SKM-1 treated with dmso at 0.1 percent for 144 hours (cell line): ENCODE data around the gene HSD3B7.
A peak's percentile ranks its signal among the peaks of the same experiment; 100 is the strongest.
"Not testable (repeated sequence)": the region's sequence is repeated elsewhere in the genome, so short reads cannot be mapped to it uniquely, and the experiment has no call there.

Source experiments
- DNase-seq: peaks from one replicate; lab custom pipeline; 2025; ENCODE audit not compliant: unreplicated experiment; lab: John Stamatoyannopoulos, UW

Gene HSD3B7

GRCh38 chr16:30984669-30985400, at the start of gene HSD3B7:
TSS of gene HSD3B7 (plus strand) at chr16:30985207. CDS start at chr16:30985659, 452 bp downstream.
- peak; percentile 69 for DNase-seq

- DNase-seq, result no peak
Observed at GRCh38 chr16:30937692-30938091, 47.3 kb upstream of the HSD3B7 start.

GRCh38 chr16:30939571-30939970, 45.4 kb upstream of the HSD3B7 start:
- not testable (repeated sequence) for DNase-seq

- DNase-seq, result peak; percentile 64
Observed at GRCh38 chr16:30941600-30942425, 43.2 kb upstream of the HSD3B7 start.

GRCh38 chr16:30942426-30942806, 42.6 kb upstream of the HSD3B7 start:
- no peak for DNase-seq

- no peak for DNase-seq
Observed at GRCh38 chr16:30944352-30944751, 40.7 kb upstream of the HSD3B7 start.

GRCh38 chr16:30946671-30947540, 38.1 kb upstream of the HSD3B7 start:
- no peak for DNase-seq

GRCh38 chr16:30947541-30947858, 37.5 kb upstream of the HSD3B7 start:
- DNase-seq, result no peak

- DNase-seq, result no peak
Observed at GRCh38 chr16:30947859-30948666, 36.9 kb upstream of the HSD3B7 start.

- peak; percentile 88 for DNase-seq
Observed at GRCh38 chr16:30948667-30949649, 36.0 kb upstream of the HSD3B7 start, which contains the start of gene ORAI3. TSS of gene ORAI3 (plus strand) at chr16:30949068. CDS start at chr16:30949290, 222 bp downstream.

GRCh38 chr16:30949650-30950515, 35.1 kb upstream of the HSD3B7 start:
- DNase-seq, result peak; percentile 84

- no peak for DNase-seq
Observed at GRCh38 chr16:30950516-30951065, 34.4 kb upstream of the HSD3B7 start.

GRCh38 chr16:30951193-30951592, 33.8 kb upstream of the HSD3B7 start:
- no peak for DNase-seq

- DNase-seq, result no peak
Observed at GRCh38 chr16:30951750-30952149, 33.3 kb upstream of the HSD3B7 start.

- DNase-seq, result no peak
Observed at GRCh38 chr16:30953111-30953510, 31.9 kb upstream of the HSD3B7 start.

GRCh38 chr16:30953511-30954124, 31.4 kb upstream of the HSD3B7 start:
- DNase-seq, result peak; percentile 44

- DNase-seq, result no peak
Observed at GRCh38 chr16:30954993-30955392, 30.0 kb upstream of the HSD3B7 start.
